Cerebellar nuclear complex (tissue), 1 donor: ENCODE data around the gene PPP1R7.

Experiments used
- DNase-seq, 2 experiments: peaks; one replicate each; lab custom pipeline; 2025; lab: John Stamatoyannopoulos, UW

The PPP1R7 gene

DNA sequence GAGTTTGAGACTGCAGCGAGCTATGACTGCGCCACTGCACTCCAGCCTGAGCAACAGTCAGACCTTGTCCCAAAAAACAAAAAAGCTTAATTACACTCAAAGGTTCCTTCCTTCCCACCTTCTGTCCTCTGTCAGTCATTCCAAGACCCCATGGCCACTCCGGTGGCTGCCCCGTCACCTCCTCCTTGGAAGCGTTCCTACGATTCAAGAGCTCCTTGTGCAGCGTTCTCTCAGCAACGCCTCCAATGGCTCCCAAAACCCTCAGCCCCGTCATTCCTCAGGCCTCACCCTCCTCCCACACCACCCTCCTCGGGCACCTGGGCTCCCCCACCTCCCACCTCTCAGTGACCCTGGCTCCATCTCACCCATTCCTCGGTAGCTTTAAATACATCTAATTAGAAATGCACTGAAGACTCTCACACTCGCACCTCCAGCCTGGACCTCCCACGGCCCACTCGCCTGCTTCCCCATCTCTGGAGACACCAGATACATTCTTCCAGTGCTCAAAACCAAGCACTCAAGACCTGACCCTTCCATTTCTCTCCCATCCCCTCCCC lies 9.0 kb upstream of the PPP1R7 start:
- no peak for DNase-seq

DNA sequence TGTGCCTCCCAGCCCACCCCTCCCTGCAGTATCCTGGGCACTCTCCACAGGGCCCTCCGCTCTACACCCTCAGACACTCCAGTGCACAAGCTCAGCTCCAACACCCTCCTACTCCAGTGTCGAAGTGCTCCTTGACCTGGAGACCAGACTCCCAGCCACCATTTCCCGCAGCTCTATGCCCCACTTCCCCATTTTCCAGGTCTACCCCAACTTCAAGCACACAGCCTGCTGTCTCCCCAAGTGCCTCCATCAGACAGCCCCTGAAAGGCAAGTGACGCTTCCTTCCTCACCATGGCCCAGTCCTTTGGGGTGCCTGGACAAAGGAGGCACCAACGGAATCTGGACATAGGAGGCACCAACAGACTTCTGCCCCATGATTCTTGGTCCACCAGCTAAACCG lies 8.2 kb upstream of the PPP1R7 start:
- DNase-seq = no peak

GRCh38 chr2:241142593-241142992 lies 7.7 kb upstream of the PPP1R7 start:
- no peak for DNase-seq

GRCh38 chr2:241146286-241146685 lies 4.0 kb upstream of the PPP1R7 start:
- DNase-seq = no peak

DNA sequence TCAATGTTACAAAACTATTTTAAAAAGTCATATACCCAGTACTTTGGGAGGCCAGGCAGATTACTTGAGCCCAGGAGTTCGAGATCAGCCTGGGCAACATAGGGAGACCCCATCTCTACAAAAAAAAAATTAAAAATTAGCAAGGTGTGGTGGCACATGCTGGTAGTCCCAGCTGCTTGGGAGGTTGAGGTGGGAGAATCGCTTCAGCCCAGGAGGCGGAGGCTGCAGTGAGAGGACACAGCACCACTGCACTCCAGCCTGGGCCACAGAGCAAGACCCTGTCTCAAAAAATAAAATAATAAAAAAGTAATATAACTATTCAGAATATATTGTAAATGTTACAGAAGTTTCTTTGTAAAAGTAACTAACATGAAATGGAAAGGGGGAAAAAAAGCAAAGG lies 2.9 kb upstream of the PPP1R7 start:
- DNase-seq = no peak

DNA sequence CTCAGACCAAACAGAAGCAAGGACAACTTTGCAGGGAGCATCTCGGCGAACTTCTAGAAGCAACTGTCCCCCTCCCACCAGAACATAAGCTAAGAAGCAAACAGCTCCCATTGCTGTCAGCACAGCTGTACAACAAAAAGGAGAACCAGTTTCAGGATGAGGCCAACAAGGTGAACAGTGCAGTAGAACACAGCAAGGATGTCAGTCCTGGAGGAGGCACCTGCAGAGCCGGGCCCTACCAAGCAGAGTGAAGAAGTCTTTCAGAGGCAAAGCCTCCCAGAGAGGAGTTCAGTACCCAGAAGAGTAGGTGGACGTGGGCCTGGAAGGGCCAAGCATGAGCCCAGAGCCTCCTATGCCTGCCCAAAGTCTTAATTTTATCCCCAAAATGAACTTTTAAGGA lies 2.0 kb upstream of the PPP1R7 start:
- no peak for DNase-seq

DNA sequence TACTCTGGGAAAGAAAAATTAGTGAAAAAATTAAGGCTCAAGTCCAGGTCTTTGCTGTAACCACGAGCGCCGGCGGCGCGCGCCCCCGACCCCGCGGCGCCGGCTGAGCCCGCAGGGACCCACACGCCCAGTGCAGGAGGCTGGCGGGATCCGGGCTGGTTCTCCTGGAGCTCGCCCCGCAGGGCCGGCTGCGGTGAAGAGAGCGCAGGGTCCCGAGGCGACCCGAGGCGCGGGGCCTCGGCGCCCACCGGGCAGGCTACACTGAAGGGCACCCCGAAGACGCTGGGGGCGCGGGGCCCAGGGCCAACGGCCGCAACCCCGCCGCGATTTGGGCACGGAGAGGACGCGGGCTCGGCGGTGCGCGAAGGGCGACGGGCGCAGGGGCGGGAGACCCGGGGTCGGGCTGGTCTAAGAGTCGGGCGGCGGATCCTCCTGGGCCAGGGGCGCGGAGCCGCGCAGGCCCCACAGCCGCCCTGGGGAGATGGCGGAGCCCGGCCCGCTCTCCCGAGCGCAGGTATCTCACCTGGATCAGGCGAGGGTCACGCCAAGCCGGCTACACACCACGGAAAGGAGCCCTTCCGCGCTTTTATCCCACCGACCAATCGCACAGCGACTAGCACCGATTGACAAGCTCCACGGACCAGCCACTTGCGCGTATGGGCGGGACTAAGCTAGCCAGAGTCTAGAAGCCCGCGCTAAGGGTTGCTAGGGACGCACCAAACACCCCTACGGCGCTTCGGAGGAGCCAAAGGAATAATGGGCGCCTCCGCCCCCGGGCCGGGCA lies 1.2 kb upstream of the PPP1R7 start, which contains the start of gene PASK:
PASK (minus strand) TSS at position 582 of the 784 bp plus-strand sequence. CDS start 6,440 bp downstream, outside the sequence.
- peak; percentile 70 to 78 for DNase-seq

- DNase-seq = no peak
Measured at GRCh38 chr2:241149675-241149924, 667 bp upstream of the PPP1R7 start.

- no peak for DNase-seq
Measured at GRCh38 chr2:241150660-241151530, 628 bp downstream of the PPP1R7 start.

DNA sequence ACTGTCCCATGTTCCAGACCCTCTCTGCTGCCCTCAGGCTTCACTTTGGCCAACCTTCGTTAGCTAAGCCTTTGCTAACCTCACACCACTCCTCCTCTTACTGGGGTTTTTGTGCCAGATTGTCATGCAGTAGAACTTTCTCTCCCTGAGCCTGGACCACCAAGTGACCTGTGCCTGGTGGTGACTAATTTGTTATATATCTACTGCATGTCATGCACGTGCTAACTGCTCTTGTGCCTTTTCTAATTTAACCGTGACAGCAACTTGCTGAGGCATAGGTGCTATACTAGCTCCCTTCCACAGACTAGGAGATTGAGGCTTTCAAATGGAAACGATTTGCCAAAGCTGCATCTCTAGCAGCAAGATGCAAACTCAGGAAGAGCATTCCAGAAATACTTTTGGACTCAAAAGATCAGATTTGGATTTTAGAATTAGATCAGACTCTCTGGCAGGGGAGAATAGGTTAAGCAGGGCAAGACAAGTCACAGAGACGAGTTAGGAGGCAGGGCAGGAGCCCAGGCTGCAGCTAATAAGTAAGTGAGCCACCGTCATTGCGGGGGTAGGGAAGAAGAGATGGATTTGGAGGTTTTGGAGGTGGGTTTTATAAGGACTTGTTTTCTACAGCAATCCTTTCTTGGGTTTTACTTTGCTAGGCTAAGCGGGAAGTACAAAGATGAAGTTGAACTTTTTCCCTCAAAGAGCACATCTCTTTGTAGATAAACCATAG lies 1.8 kb downstream of the PPP1R7 start:
- DNase-seq = no peak

- no peak for DNase-seq
Measured at GRCh38 chr2:241153616-241154015, 3.3 kb downstream of the PPP1R7 start.

DNA sequence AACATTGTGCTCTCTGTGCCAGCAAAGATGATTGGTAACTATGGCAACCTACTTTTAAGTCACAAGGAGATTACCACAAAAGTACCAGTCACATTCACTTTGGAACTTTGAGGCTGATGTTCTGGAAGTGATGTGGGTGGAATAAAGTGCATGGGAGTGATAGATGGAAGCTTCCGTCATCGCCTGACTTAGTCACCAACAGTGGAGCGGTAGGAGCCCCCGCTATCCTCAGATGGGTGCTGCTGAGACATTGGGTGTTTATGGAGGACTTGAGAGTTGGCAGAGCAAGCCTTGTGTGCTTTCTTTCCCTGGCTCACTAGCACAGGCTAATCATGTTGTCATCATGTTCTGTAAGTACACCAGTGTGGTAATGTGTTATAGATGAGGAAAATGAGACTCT lies 4.6 kb downstream of the PPP1R7 start:
- no peak for DNase-seq

DNA sequence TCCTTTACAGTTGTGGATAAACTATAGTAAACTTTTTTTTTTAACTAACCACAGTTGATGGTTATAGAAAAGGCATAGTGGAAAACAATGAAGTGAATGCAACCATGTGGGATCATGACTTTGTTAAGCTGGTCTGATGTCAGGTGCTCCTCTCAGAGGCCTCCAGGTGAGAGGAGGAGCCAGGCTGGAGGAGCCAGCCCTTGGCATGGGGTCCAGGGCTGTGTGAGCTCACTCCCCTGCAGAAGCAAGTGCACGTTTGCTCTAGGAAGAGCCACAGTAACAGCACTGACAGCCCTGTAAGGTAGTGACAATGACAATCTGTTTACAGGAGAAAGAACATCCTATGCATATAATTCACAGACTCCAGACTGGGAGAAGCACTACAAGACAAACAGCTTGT lies 5.7 kb downstream of the PPP1R7 start:
- no peak for DNase-seq

DNA sequence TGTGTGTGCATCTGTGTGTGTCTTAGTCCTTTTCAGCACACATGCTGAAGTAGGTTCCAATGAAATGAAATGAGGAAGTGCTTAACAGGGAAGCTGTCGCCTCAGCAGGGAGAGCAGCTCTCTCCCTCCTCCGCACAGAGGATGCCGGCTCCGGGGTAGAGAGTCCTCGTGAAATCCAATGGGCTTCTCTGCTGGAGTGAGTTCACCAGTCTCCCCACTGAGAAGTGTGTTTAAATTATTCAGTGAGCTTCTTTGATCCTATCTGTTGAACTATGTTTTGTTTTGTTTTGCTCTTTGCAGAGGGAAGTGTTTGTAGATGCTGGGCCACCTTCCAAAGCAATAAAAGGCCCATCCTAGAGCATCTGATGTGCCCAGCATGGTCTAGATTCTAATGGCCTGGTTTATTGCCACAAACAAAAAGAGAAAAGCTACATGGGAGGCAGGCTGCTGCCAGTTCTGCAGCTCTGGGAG lies 6.7 kb downstream of the PPP1R7 start:
- DNase-seq = peak in 1 of 2 experiments; percentile 11

DNA sequence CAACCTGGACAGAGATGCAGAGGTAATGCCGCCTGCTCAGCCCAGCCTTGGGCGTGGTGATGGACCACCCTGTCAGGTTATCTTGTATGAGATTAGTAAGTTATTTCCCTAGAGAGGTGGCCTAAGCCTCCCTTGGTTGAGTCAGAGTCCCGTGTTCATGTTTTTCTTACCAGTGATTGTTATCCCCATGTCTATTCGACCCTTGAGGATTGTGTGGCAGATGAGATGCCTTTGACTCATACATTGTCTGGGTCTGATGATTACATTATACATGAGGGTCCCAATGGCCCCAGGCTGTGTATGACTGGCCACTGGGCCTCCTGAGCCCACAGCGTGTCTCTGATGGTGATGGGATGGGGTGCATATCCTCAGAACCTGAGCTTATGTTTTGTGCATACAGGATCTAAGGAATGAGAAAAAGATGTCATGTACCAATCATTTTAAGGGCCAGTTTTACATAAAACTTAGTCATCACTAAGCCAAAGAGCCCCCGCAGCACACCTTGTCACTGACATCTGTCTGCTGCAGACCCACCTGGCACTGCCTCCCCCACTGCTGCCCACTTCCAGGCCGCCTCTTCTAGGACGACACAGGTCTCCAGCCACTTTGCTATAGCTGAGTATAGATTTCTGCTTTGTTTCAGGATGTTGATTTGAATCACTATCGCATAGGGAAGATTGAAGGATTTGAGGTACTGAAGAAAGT lies 7.7 kb downstream of the PPP1R7 start:
- no peak for DNase-seq

DNA sequence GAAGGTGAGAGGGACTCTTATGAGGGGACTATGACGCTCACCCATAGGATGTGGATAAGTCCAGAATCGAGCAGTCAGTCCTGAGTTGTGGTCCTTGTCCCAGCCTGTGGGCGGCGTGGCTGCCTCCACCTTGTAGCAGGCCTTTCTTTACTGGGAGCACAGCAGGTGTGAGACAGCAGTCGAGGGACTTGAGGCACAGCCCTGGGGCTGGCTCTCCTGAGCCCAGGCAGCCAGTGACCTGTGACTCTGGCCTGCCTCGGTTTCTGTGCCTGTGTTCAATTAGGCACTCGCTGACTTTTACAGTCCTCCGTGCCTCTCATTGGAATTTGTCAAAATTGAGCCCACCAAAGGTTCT lies 8.3 kb downstream of the PPP1R7 start:
- no peak for DNase-seq

DNA sequence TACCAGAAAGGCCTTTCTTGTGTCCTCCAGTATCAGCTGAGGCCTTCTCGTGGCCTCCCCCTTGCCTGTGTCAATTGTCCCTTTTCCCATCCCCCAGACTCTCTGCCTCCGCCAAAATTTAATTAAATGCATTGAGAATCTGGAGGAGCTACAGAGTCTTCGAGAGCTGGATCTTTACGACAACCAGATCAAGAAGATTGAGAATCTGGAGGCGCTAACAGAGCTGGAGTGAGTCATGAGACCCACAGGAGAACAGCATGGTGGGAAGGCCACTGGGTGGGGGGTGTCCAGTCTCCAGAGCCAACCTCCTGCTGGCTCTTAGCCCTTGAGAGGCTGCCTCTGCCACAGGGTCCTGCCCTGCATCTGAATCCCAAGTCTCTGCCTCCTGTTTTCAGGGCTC lies 8.8 kb downstream of the PPP1R7 start:
- no peak for DNase-seq

DNA sequence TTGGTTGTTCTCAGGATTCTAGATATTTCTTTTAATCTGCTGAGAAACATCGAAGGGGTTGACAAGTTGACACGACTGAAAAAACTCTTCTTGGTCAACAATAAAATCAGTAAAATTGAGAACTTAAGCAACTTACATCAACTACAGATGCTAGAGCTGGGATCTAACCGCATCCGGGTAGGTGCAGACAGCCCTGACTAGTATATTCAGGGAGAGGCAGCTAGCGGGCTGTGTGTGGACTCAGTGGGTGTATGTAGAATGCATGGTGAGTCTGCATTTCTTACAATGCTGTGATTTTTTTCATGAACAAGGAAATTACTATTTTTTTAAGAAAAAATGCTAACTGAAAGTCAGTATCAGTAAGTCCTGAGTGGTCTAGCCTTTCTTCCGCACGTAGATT lies 10.1 kb downstream of the PPP1R7 start:
- DNase-seq = no peak

DNA sequence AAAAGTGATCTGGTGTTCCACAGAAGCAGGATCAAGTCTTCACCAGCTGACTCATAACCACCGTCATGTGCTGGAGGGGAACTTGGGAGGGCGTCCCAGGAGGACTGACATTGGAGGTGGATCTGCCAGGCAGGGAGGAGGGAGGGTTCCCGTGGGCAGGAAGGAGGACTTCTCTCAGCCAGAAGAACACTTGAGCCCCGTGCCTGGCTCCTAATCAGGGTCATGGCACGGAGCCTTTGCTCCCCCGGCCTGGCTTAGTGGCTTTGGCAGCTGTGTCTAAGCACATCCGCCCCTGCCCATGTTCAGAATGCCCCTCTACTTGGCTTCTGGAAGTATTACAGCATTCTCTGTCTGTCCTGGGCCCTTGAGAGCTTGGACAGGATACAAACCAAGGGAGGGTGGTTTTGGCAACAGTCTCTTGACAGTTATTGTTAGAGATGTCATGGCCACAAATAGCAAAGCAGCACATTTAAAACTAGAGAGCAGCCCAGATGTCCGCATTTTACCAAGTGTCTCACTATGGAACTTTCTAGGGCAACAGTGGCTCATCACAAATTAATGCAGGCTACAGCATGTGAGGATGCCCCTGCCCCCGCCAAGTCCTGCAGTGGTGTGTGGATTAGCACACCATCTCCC lies 11.5 kb downstream of the PPP1R7 start:
- no peak for DNase-seq

DNA sequence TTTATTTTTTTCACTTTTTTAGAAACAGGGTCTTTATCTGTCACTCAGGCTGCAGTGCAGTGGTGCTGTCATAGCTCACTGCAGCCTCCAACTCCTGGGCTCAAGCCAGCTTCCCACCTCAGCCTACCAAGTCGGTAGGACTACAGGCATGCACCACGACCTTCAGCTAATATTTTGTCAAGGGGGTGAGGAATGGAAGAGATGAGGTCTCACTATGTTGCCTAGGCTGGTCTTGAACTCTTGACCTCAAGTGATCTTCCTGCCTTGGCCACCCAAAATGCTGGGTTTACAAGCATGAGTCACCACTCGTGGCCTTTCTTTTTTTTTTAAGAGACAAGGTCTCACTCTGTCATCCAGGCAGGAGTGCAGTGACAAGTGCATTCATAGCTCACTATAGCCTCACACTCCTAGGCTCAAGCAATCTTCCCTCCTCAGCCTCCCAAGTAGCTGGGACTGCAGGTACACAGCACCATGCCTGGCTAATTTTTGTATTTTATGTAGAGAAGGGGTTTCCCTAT lies 13.4 kb downstream of the PPP1R7 start:
- DNase-seq = no peak

DNA sequence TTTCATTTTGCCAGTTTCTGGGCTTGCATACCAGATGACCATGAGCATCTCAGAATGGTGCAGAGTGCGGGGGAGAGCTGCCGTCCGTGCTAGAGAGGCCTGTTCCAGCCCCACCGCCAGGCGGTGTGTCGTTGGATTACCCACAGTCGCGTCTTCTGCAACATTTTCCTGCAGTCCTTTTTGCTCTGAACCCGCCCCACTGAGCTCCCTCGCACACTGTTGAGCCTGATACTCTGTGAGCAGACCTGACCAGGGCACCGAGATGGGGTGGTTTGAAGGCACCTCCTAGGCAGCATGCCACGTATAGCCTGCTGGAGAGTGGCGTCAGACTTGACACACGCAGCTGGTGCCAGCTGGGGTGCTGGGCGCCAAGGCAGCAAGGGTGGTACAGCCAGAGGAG lies 18.1 kb downstream of the PPP1R7 start:
- DNase-seq = no peak
